DND-41 (cell line): ENCODE measurements around the gene NFATC2.

Experiments
- ATAC-seq: fragments of 200-7000 bp; cut with Tn5 transposase; 3 replicates; pipeline ENCODE4 v1.9.1; 2021; ENCODE audit warnings: low read depth; ENCODE audit not compliant: insufficient read depth
- DNase-seq: peaks from one replicate; pipeline ENCODE4 v3.0.0-alpha.2; 2020
- H2AFZ ChIP-seq: 2 replicates; pipeline ENCODE4 v1.6.0; 2012; ENCODE audit warnings: low read depth, low read length
- H3K27ac ChIP-seq: 2 replicates; pipeline ENCODE4 v1.5.1; 2012; ENCODE audit warnings: low read length, inconsistent platforms
- H3K27me3 ChIP-seq: fragments of 200-600 bp; sonication (generic); 2 replicates; pipeline ENCODE4 v1.6.0; 2012; ENCODE audit warnings: low read length, mild to moderate bottlenecking, inconsistent platforms; ENCODE audit not compliant: insufficient read depth, poor library complexity
- H3K36me3 ChIP-seq: 2 replicates; pipeline ENCODE4 v1.5.1; 2012; ENCODE audit warnings: low read length, inconsistent platforms; ENCODE audit not compliant: insufficient read depth
- H3K4me1 ChIP-seq: 2 replicates; pipeline ENCODE4 v1.5.1; 2012; ENCODE audit warnings: mild to moderate bottlenecking, low read length; ENCODE audit not compliant: insufficient read depth
- H3K4me2 ChIP-seq: 2 replicates; pipeline ENCODE4 v1.6.0; 2012; ENCODE audit warnings: mild to moderate bottlenecking, moderate library complexity, low read length, inconsistent platforms; ENCODE audit not compliant: insufficient read depth
- H3K4me3 ChIP-seq, 2 experiments: fragments of 200-600 bp in 1 of 2; shearing (Covaris generic) in 1 of 2; 2 replicates each; pipeline ENCODE4 v1.5.1; 2012 to 2016; ENCODE audit warnings: inconsistent platforms in 2 of 2, low read length in 2 of 2, mild to moderate bottlenecking in 2 of 2, low read depth in 1 of 2, moderate library complexity in 1 of 2
- H3K79me2 ChIP-seq: 2 replicates; pipeline ENCODE4 v1.6.0; 2012; ENCODE audit warnings: low read length, inconsistent platforms; ENCODE audit not compliant: insufficient read depth
- H3K9ac ChIP-seq: 2 replicates; pipeline ENCODE4 v1.6.0; 2012; ENCODE audit warnings: low read depth, mild to moderate bottlenecking, inconsistent platforms, low read length, moderate library complexity
- H3K9me3 ChIP-seq: 2 replicates; pipeline ENCODE4 v1.5.1; 2012; ENCODE audit warnings: low read length, moderate library complexity, mild to moderate bottlenecking, inconsistent platforms; ENCODE audit not compliant: insufficient read depth, severe bottlenecking
- H4K20me1 ChIP-seq: 2 replicates; pipeline ENCODE4 v1.6.0; 2012; ENCODE audit warnings: low read length; ENCODE audit not compliant: insufficient read depth
- EZH2 ChIP-seq: IDR thresholded peaks from 3 replicates; pipeline ENCODE4 v1.6.1; 2012; ENCODE audit warnings: borderline replicate concordance, low read depth, mild to moderate bottlenecking, moderate library complexity, low read length, inconsistent platforms; ENCODE audit not compliant: severe bottlenecking
- TF ChIP-seq, protein P1 (sequence below): IDR thresholded peaks from 2 replicates; pipeline ENCODE4 v1.5.1; 2012; ENCODE audit warnings: borderline replicate concordance, low read length, moderate library complexity, mild to moderate bottlenecking; ENCODE audit not compliant: poor library complexity, severe bottlenecking; ENCODE audit errors: extremely low read depth

NFATC2 gene

DNA sequence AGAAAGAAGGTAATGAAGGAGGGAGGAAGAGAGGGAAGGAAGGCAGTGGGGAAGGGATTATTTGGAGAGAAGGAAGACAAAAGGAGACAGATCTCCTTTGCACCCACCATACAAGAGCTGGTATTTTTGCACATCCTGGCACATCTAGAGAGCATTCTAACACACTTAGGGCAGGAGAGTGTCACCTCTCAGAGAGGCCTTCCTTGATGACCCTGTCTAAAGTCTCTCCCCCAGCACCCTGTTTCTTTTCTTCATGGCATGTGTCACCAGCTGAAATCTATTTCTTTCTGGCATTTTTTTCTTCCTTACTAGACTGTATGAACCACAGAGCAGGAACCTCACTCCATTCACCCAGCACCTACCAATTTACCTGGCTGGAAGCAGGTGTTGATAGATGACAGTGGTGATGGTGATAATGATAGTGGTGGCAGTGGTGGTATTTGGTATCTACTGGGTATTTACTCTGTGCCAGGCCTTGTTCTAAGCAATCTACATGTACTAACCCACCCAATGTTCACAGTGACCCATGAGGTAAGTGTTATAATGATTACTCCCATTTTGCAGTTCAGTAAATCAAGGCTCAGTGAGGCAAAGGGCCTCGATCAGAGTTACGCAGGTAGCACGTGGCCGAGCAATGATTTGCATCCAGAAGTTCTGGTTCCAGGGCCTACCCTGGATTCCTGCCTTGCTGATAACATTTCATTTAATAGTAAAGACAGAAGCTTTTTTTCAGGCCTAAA is 131.8 kb downstream of the NFATC2 start:
- H3K27me3 ChIP-seq = no peaks in the 10 kb centered on the region
- TF ChIP-seq EZH2 = no peak
- TF ChIP-seq, protein P1, sequence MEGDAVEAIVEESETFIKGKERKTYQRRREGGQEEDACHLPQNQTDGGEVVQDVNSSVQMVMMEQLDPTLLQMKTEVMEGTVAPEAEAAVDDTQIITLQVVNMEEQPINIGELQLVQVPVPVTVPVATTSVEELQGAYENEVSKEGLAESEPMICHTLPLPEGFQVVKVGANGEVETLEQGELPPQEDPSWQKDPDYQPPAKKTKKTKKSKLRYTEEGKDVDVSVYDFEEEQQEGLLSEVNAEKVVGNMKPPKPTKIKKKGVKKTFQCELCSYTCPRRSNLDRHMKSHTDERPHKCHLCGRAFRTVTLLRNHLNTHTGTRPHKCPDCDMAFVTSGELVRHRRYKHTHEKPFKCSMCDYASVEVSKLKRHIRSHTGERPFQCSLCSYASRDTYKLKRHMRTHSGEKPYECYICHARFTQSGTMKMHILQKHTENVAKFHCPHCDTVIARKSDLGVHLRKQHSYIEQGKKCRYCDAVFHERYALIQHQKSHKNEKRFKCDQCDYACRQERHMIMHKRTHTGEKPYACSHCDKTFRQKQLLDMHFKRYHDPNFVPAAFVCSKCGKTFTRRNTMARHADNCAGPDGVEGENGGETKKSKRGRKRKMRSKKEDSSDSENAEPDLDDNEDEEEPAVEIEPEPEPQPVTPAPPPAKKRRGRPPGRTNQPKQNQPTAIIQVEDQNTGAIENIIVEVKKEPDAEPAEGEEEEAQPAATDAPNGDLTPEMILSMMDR = no peak
- DNase-seq (no peak), ATAC-seq (no peak)
- no peaks in the 10 kb centered on the region for H3K9me3 ChIP-seq
- H3K4me3 ChIP-seq = no peak overlapping the region
- H2AFZ ChIP-seq = no peak overlapping the region
- H3K27ac ChIP-seq = no peak overlapping the region
- H3K79me2 ChIP-seq = no peaks in the 10 kb centered on the region
- H4K20me1 ChIP-seq = no peaks in the 10 kb centered on the region
- no peak overlapping the region for H3K9ac ChIP-seq
- no peaks in the 10 kb centered on the region for H3K36me3 ChIP-seq
- H3K4me2 ChIP-seq = no peak overlapping the region
- H3K4me1 ChIP-seq = no peaks in the 10 kb centered on the region

DNA sequence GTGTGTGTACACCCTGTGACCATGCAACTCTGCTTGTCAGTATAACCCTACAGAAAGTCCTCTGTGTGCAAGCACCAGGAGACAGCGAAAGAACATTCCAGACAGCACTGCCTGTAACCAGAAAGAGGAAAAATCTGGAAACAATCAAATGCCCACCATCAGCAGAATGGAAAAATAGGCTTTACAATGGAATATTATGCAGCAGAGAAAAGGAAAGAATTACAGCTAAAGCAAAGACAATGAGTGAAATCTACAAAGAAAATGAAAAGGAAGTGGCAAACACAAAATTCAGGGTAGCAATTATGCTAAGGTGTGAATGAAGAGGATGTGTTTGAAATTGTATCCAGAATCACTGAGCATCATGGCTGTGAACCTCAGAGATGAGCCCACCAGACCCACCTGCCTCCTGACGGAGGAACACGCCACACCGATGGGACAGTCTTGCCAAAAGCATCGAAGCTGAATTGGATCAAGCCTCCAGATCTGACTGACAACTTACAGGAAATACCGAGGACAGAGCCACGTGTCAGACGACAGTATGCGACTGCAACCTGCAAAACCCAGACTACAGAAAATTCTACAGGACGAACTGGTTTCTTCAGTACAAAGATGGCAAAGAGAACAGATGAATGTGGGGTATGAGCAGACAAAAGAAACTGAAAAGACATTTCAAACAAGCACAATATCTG is 133.2 kb downstream of the NFATC2 start:
- Histone ChIP-seq H2AFZ (no peak overlapping the region), H3K36me3 (no peaks in the 10 kb centered on the region)

DNA sequence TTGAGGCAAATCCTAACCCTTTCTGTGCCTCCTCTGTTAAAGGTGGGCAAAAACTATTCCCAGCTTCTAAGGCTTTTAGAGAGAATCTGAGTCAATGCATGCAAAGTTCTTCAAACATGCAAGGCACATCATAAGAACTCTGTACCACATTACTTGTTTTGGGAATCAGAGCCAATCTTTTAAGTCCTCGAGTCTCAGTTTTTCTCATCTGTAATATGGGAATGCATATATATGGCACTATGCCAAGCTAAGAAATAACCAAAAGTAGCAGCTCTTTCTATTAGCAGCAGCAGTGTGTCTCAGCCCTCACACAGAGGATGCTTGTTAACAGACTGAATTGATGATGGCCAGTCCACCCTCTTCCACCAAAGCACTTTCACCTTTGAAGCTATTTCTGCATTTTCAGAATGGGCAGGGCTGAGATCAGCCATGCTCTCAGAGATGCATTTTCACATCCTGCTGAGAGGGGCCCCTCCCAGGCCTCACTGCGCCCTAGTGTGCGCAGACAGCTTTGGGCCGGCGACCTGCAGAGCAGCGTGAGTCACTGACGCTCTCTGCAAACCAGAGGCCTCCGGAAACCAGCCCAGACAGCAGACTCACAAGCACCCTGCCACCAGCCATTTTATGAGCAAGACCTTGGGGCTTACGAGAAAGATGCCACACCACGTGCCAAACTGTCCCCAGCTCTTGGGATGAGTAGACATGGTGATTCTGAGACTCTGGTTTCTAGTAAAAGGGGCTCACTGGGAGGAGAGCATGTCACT is 138.0 kb downstream of the NFATC2 start:
- H3K4me2 ChIP-seq = no peak overlapping the region
- H3K4me1 ChIP-seq = no peaks in the 10 kb centered on the region
- DNase-seq (no peak), ATAC-seq (no peak)
- H3K79me2 ChIP-seq = no peaks in the 10 kb centered on the region
- H2AFZ ChIP-seq = no peak overlapping the region
- H3K36me3 ChIP-seq = no peaks in the 10 kb centered on the region
- H4K20me1 ChIP-seq = no peaks in the 10 kb centered on the region
- no peaks in the 10 kb centered on the region for H3K27me3 ChIP-seq
- no peak overlapping the region for H3K9ac ChIP-seq
- H3K9me3 ChIP-seq = no peaks in the 10 kb centered on the region
- H3K27ac ChIP-seq = no peak overlapping the region
- TF ChIP-seq, protein P1 = no peak
- no peak for TF ChIP-seq EZH2
- no peak overlapping the region for H3K4me3 ChIP-seq

More for the DNA sequence above, 133.2 kb downstream of the NFATC2 start:
- no peak for TF ChIP-seq EZH2
- TF ChIP-seq, protein P1 = no peak
- no peaks in the 10 kb centered on the region for H3K4me1 ChIP-seq
- no peaks in the 10 kb centered on the region for H3K79me2 ChIP-seq
- no peak overlapping the region for H3K4me2 ChIP-seq
- no peaks in the 10 kb centered on the region for H4K20me1 ChIP-seq
- no peak overlapping the region for H3K4me3 ChIP-seq
- ATAC-seq = no peak
- H3K9me3 ChIP-seq = no peaks in the 10 kb centered on the region
- no peaks in the 10 kb centered on the region for H3K27me3 ChIP-seq
- DNase-seq = no peak
- H3K9ac ChIP-seq = no peak overlapping the region
- H3K27ac ChIP-seq = no peak overlapping the region
